Activated naive CD8-positive, alpha-beta T cell treated with anti-CD3 and anti-CD28 coated beads, Interleukin-2, amount 10 ng/mL, durations not matched to agents 7 days and 5 days (primary cell): ENCODE data around the gene OTUB1. TPM values are rescaled to one million over a fixed set of nuclear protein-coding genes. Genes with fewer than 3 reads are reported as not detected.
"Not testable (repeated sequence)": the region's sequence is repeated elsewhere in the genome, so short reads cannot be mapped to it uniquely, and the experiment has no call there.

Experiments
- ATAC-seq: fragments of 150-1000 bp; cut with Tn5 transposase; one replicate; pipeline ENCODE4 v1.10.0; 2021; ENCODE audit warnings: low read depth, moderate library complexity
- POLR2A ChIA-PET: fragments of 350-600 bp; sonication (Branson Sonifier 250); formaldehyde crosslinking; loops from one replicate; lab custom pipeline; 2021; ENCODE audit warnings: antibody characterized with exemption; lab: Charles Lee
- DNase-seq: peaks from one replicate; pipeline ENCODE4 v3.0.0; 2021
- H3K27ac Mint-ChIP-seq: one replicate; pipeline ENCODE4 v1.8.0; 2022; ENCODE audit warnings: mild to moderate bottlenecking, mixed read lengths
- H3K27me3 Mint-ChIP-seq: one replicate; pipeline ENCODE4 v1.8.0; 2022; ENCODE audit warnings: mild to moderate bottlenecking, moderate library complexity, mixed read lengths
- H3K36me3 Mint-ChIP-seq: one replicate; pipeline ENCODE4 v1.8.0; 2021; ENCODE audit warnings: mild to moderate bottlenecking, mixed read lengths
- H3K4me1 Mint-ChIP-seq: one replicate; pipeline ENCODE4 v1.8.0; 2021; ENCODE audit warnings: mixed read lengths
- H3K4me3 Mint-ChIP-seq: one replicate; pipeline ENCODE4 v1.8.0; 2022; ENCODE audit warnings: mild to moderate bottlenecking, moderate library complexity, mixed read lengths
- H3K9me3 Mint-ChIP-seq: one replicate; pipeline ENCODE4 v1.8.0; 2021; ENCODE audit warnings: mixed read lengths
- total RNA-seq, 2 experiments: library from RNA; stranded (reverse); gene quantifications; one replicate each; pipeline ENCODE4 v1.2.3, GENCODE V29; 2021

Gene OTUB1
- total RNA-seq, 2 experiments from 2014 or later, result 86.0 to 87.0 TPM

DNA sequence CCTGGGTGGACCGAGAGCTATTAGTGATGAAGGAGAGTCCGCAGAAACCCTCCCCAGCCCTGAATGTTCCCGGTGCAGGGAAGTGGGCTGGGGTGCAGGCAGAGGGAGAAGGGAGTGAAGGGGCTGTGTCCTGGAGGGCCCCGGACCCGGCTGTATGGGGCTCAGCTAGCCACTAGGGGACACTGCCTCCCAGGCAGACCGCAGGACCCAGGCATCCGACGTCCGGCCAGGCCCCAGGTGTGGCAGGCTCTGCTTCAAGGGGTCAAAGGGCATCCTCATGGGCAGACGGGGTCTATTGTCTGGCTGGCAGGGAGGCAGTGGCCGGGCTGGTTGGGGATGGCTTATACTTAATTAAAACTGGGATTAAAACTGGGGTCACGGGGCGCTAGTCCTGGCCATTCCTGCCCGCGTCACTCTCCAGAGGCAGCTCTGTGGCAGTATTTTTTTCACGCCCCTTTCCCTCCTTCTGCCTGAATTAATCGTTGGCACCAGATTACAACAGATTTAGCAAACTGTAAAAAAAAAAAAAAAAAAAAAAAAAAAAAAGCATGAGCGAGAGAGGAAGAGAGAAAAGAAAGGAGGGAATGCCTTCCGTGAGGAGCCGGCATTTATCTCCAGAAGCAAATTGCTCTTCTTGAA lies 54.6 kb downstream of the OTUB1 start:
- POLR2A ChIA-PET, result no interaction called here
- H3K27ac Mint-ChIP-seq, result no peak overlapping the region
- H3K36me3 Mint-ChIP-seq, result no peaks in the 10 kb centered on the region
- H3K4me3 Mint-ChIP-seq, result no peak overlapping the region
- H3K9me3 Mint-ChIP-seq, result no peaks in the 10 kb centered on the region
- ATAC-seq (no peak), DNase-seq (no peak)
- H3K4me1 Mint-ChIP-seq, result no peaks in the 10 kb centered on the region
- H3K27me3 Mint-ChIP-seq, result peaks cover 16% of the 10 kb centered on the region

DNA sequence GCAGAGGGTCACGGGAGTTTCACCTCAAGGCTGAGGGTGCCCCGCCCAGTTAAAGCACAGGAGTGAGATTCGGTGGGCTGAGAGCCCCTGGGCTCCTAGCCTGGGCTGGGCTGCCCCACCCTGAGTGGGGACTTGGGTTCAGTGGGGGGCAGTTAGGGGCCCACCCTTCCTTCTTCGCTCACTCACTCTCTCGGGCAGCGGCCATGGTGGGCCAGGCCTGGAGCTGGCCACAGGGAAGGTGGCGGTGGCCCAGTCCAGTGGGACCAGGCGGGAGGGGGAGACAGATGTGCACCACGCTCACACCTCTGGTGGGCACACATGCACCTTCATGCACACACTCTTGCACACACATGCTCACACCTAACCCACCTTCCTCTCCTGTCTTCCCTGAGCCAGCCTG lies 55.6 kb downstream of the OTUB1 start:
- H3K36me3 Mint-ChIP-seq, result no peaks in the 10 kb centered on the region
- H3K4me1 Mint-ChIP-seq, result no peaks in the 10 kb centered on the region
- H3K27me3 Mint-ChIP-seq, result peaks cover 15% of the 10 kb centered on the region
- no peak overlapping the region for H3K27ac Mint-ChIP-seq
- ATAC-seq, result no peak
- no peak overlapping the region for H3K4me3 Mint-ChIP-seq
- POLR2A ChIA-PET, result no interaction called here
- DNase-seq, result no peak
- no peaks in the 10 kb centered on the region for H3K9me3 Mint-ChIP-seq

DNA sequence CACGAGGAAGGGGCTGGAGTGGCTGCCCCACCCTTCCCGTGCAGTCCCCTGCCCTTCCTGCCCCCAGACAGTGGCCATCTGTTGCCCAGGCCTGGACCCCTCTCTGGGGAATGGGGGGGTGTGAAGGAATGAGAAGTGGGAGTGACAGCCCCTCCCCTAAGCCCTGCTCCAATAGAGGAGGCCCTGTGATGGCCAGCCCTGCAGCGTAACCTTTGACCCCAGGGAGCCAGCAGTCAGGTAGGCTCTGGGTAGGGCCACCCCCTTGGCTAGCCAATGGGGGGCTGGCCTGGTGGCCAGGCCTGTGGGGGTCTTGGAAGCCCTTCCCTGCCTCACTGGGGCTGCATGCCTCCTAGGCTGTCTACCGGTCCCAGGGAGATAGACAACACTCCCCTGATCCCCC lies 56.1 kb downstream of the OTUB1 start:
- POLR2A ChIA-PET, result no interaction called here
- Mint-ChIP-seq H3K36me3 (no peaks in the 10 kb centered on the region), H3K4me3 (no peak overlapping the region), H3K4me1 (no peaks in the 10 kb centered on the region), H3K27ac (no peak overlapping the region), H3K9me3 (no peaks in the 10 kb centered on the region), H3K27me3 (peaks cover 10% of the 10 kb centered on the region)
- DNase-seq (no peak), ATAC-seq (no peak)

DNA sequence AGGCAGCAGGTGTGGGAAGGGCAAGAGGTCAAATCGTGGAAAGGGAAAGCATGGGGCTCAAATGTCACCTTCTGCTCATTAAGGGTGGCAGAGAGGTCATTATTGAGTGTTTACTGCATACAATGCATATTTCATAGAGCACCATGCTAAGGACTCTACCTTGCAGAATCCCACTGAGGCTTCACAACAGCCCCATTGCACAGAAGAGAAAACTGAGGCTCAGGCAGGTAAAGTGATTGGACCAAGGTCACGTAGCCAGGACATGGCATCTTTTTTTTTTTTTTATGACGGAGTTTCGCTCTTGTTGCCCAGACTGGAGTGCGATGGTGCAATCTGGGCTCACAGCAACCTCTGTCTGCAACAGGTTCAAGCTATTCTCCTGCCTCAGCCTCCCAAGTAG lies 57.3 kb downstream of the OTUB1 start:
- no peak overlapping the region for H3K27ac Mint-ChIP-seq
- H3K27me3 Mint-ChIP-seq, result peaks cover 4% of the 10 kb centered on the region
- H3K36me3 Mint-ChIP-seq, result no peaks in the 10 kb centered on the region
- POLR2A ChIA-PET, result no interaction called here
- no peaks in the 10 kb centered on the region for H3K9me3 Mint-ChIP-seq
- H3K4me1 Mint-ChIP-seq, result no peaks in the 10 kb centered on the region
- no peak for DNase-seq
- no peak overlapping the region for H3K4me3 Mint-ChIP-seq
- ATAC-seq, result no peak

DNA sequence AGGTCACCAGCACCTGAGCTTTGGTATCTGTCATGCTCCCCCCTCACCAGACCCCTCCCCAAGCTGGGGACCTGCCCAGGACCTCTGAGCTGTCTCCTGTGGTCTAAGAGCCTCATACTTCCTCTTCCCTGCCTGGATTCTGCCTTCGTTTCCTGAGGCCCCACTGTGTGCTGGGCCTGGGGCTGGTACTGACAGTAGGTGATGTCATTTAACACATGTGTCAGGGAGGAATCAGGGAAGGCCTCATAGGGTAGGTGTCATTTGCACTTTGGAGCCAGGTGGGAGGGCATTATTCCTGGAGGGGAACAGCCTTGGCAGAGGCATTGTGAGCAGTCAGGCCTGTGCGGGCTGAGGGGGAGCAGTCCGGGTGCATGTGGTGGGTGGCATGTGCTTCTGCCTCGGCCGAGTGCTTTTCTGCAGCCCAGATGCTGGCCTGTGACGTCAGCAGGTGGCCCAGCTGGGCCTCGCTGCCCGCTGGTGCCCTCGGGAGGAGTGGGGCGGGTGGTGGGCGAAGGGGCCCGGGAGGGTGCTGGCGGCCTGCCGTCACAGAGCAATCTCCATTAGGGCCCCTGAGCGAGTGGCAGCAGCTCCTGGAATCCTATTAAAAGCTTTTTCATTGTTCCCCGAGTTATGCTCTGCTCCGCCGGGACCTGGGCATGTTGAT lies 58.6 kb downstream of the OTUB1 start:
- no peaks in the 10 kb centered on the region for H3K27me3 Mint-ChIP-seq
- H3K36me3 Mint-ChIP-seq, result no peaks in the 10 kb centered on the region
- DNase-seq (no peak), ATAC-seq (no peak)
- no peaks in the 10 kb centered on the region for H3K4me1 Mint-ChIP-seq
- H3K27ac Mint-ChIP-seq, result no peak overlapping the region
- POLR2A ChIA-PET, result no interaction called here
- no peak overlapping the region for H3K4me3 Mint-ChIP-seq
- H3K9me3 Mint-ChIP-seq, result no peaks in the 10 kb centered on the region

DNA sequence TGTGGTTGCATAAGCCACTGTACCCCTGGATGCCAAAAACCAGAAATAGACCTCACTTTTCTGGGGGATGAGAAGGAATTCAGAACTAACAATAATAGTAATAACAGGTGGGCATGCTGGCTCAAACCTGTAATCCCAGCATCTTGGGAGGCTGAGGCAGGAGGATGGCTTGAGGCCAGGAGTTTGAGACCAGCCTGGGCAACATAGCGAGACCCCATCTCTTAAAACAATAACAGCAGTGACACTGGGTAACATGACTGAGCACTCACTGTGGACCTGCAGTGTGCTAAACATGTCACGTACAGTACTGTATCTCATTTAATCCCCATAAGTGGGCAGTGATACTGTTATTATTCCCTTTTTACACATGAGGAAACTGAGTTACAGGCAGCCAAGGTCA lies 59.5 kb downstream of the OTUB1 start:
- no peaks in the 10 kb centered on the region for H3K27me3 Mint-ChIP-seq
- H3K36me3 Mint-ChIP-seq, result no peaks in the 10 kb centered on the region
- DNase-seq (no peak), ATAC-seq (no peak)
- H3K9me3 Mint-ChIP-seq, result no peaks in the 10 kb centered on the region
- POLR2A ChIA-PET, result no interaction called here
- no peak overlapping the region for H3K4me3 Mint-ChIP-seq
- H3K27ac Mint-ChIP-seq, result no peak overlapping the region
- H3K4me1 Mint-ChIP-seq, result no peaks in the 10 kb centered on the region

DNA sequence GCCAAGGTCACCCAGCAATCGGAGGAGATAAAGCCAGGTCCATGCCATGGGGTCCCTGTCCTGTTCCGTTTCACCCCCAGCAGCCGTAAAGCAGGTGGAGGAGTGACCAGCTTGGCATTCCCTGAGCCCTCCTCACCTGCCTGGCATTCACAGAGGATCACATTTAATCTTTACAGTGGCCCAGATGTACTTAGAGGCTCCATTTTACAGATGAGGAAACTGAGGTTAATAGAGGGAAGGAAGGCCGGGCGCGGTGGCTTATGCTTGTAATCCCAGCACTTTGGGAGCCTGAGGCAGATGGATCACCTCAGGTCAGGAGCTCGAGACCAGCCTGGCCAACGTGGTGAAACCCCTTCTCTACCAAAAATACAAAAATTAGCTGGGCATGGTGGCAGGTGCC lies 61.1 kb downstream of the OTUB1 start:
- H3K27ac Mint-ChIP-seq, H3K36me3 Mint-ChIP-seq, DNase-seq, H3K4me1 Mint-ChIP-seq, ATAC-seq, H3K4me3 Mint-ChIP-seq, H3K27me3 Mint-ChIP-seq, POLR2A ChIA-PET, H3K9me3 Mint-ChIP-seq: not testable (repeated sequence)

Other genes starting within 250 kb of the OTUB1 start
- gene ZFTA, start 217.7 kb upstream of the OTUB1 start, total RNA-seq, result 1 to 10 TPM; 4.7 to 5.0 TPM
- 10 to 100 TPM; 35.1 to 35.2 TPM for gene SPINDOC, start 173.0 kb upstream of the OTUB1 start, total RNA-seq
- 10 to 100 TPM; 60.6 to 62.3 TPM for gene MARK2, start 147.3 kb upstream of the OTUB1 start, total RNA-seq
- under 1 TPM; 0.58 to 0.74 TPM for gene RCOR2, start 69.3 kb upstream of the OTUB1 start, total RNA-seq
- gene NAA40, start 47.4 kb upstream of the OTUB1 start, total RNA-seq, result 10 to 100 TPM; 39.1 to 39.7 TPM
- 100 to 1,000 TPM; 379 to 420 TPM for gene COX8A, start 11.8 kb upstream of the OTUB1 start, total RNA-seq
- gene FLRT1, start 49.5 kb downstream of the OTUB1 start, total RNA-seq, result not detected
- 10 to 100 TPM; 13.5 to 16.1 TPM for gene MACROD1, start 179.7 kb downstream of the OTUB1 start, total RNA-seq
- 100 to 1,000 TPM; 218 to 219 TPM for gene STIP1, start 199.7 kb downstream of the OTUB1 start, total RNA-seq
- 100 to 1,000 TPM; 219 to 231 TPM for gene FERMT3, start 220.3 kb downstream of the OTUB1 start, total RNA-seq
- 10 to 100 TPM; 45.0 to 47.8 TPM for gene TRPT1, start 239.7 kb downstream of the OTUB1 start, total RNA-seq
- gene NUDT22, start 239.8 kb downstream of the OTUB1 start, total RNA-seq, result 100 to 1,000 TPM; 102 to 103 TPM
- gene DNAJC4, start 244.1 kb downstream of the OTUB1 start, total RNA-seq, result 10 to 100 TPM; 59.6 to 60.3 TPM
- 10 to 100 TPM; 93.4 to 98.8 TPM for gene VEGFB, start 248.1 kb downstream of the OTUB1 start, total RNA-seq